Endothelial cell of umbilical vein (primary cell): Measurements from ENCODE around the gene C8G. TPM values are rescaled to one million over a fixed set of nuclear protein-coding genes. Genes with fewer than 3 reads are reported as not detected.

Experiments used
- BruUV-seq: library from RNA; stranded (reverse); fragments of 400-500 nt; replicated peaks from 2 replicates; lab custom pipeline; 2021; lab: Mats Ljungman, UMichigan
- CTCF ChIA-PET: fragments of 300-600, 350-600 bp; sonication (Branson Sonifier 250); formaldehyde crosslinking; loops from one replicate; lab custom pipeline; 2021; ENCODE audit warnings: antibody characterized with exemption, inconsistent platforms; lab: Charles Lee
- POLR2A ChIA-PET: fragments of 300-600, 350-600 bp; sonication (Branson Sonifier 250); formaldehyde crosslinking; loops from one replicate; lab custom pipeline; 2021; ENCODE audit warnings: antibody characterized with exemption, inconsistent platforms; lab: Charles Lee
- DNase-seq: peaks from one replicate; pipeline ENCODE4 v3.0.0-alpha.2; 2011; ENCODE audit warnings: low read depth, low spot score
- FAIRE-seq: peaks from 2 replicates; lab custom pipeline; 2011; peaks lifted over from hg19 to GRCh38; lab: Jason Lieb, UNC
- H2AFZ ChIP-seq: 2 replicates; pipeline ENCODE4 v1.6.0; 2012; ENCODE audit warnings: low read depth, low read length, control low read depth, inconsistent platforms
- H3K27ac ChIP-seq: 2 replicates; pipeline ENCODE4 v1.5.1; 2011; ENCODE audit warnings: low read depth, mild to moderate bottlenecking, control low read depth, low read length, moderate library complexity; ENCODE audit not compliant: insufficient read depth
- H3K27me3 ChIP-seq, 2 experiments: 2 replicates each; pipeline versions ENCODE4 v1.6.0 to v1.6.1; 2011; ENCODE audit warnings: low read length in 2 of 2, mixed read lengths in 1 of 2; ENCODE audit not compliant: control insufficient read depth in 2 of 2, insufficient read depth in 2 of 2
- H3K36me3 ChIP-seq, 2 experiments: 2 replicates in 1 of 2; 3 replicates in 1 of 2; pipeline ENCODE4 v1.5.1; 2011; ENCODE audit warnings: low read length in 2 of 2, mild to moderate bottlenecking in 1 of 2, moderate library complexity in 1 of 2; ENCODE audit not compliant: control insufficient read depth in 2 of 2, insufficient read depth in 2 of 2; ENCODE audit errors: extremely low read depth in 1 of 2
- H3K4me1 ChIP-seq: 3 replicates; pipeline ENCODE4 v1.5.1; 2011; ENCODE audit warnings: mild to moderate bottlenecking, low read length; ENCODE audit not compliant: control insufficient read depth, insufficient read depth; ENCODE audit errors: extremely low read depth
- H3K4me2 ChIP-seq: 2 replicates; pipeline ENCODE4 v1.6.1; 2011; ENCODE audit warnings: low read length, control low read depth, mixed read lengths; ENCODE audit not compliant: insufficient read depth
- H3K4me3 ChIP-seq, 3 experiments: fragments of 200-600 bp in 1 of 3; sonication (generic), shearing (Covaris generic) in 1 of 3; replicated peaks in 1 of 3; 2 replicates each; pipeline ENCODE4 v1.5.1; 2011 to 2016; ENCODE audit warnings: control low read depth in 3 of 3, low read length in 3 of 3, mild to moderate bottlenecking in 2 of 3, inconsistent platforms in 1 of 3, low read depth in 1 of 3, moderate library complexity in 1 of 3; ENCODE audit not compliant: insufficient read depth in 1 of 3
- H3K79me2 ChIP-seq: 2 replicates; pipeline ENCODE4 v1.6.0; 2012; ENCODE audit warnings: low read length, inconsistent platforms; ENCODE audit not compliant: control insufficient read depth, insufficient read depth
- H3K9ac ChIP-seq: replicated peaks from 2 replicates; pipeline ENCODE3; 2011; ENCODE audit warnings: low read length, control low read depth; ENCODE audit not compliant: insufficient read depth; ENCODE audit errors: extremely low read depth
- H3K9me1 ChIP-seq: replicated peaks from 3 replicates; pipeline ENCODE4 v1.6.0; 2011; ENCODE audit warnings: mild to moderate bottlenecking, low read length; ENCODE audit not compliant: control insufficient read depth, insufficient read depth; ENCODE audit errors: extremely low read depth
- H3K9me3 ChIP-seq: replicated peaks from 2 replicates; pipeline ENCODE4 v1.5.1; 2012; ENCODE audit warnings: low read length, inconsistent platforms; ENCODE audit not compliant: control insufficient read depth, insufficient read depth
- H4K20me1 ChIP-seq: replicated peaks from 2 replicates; pipeline ENCODE3; 2011; ENCODE audit warnings: mild to moderate bottlenecking, low read length; ENCODE audit not compliant: control insufficient read depth, insufficient read depth; ENCODE audit errors: extremely low read depth
- EZH2 ChIP-seq: IDR thresholded peaks from 2 replicates; pipeline ENCODE4 v1.6.1; 2012; ENCODE audit warnings: borderline replicate concordance, low read depth, mild to moderate bottlenecking, moderate library complexity, low read length, inconsistent platforms; ENCODE audit not compliant: severe bottlenecking
- FOS ChIP-seq: IDR thresholded peaks from 2 replicates; pipeline ENCODE4 v1.6.1; 2011; ENCODE audit warnings: mild to moderate bottlenecking, low read length, moderate library complexity, borderline replicate concordance; ENCODE audit not compliant: insufficient read depth
- GATA2 ChIP-seq: IDR thresholded peaks from 2 replicates; pipeline ENCODE4 v1.7.0; 2011; ENCODE audit warnings: low read depth, mild to moderate bottlenecking, moderate library complexity, mixed read lengths, low read length; ENCODE audit not compliant: insufficient read length, insufficient read depth
- JUN ChIP-seq: IDR thresholded peaks from 2 replicates; pipeline ENCODE4 v1.6.1; 2011; ENCODE audit warnings: borderline replicate concordance, low read depth; ENCODE audit not compliant: insufficient read length, insufficient read depth
- MYC ChIP-seq: IDR thresholded peaks from one replicate; pipeline ENCODE4 v1.6.1; 2011; ENCODE audit warnings: mild to moderate bottlenecking, low read depth, low read length
- POLR2A ChIP-seq: IDR thresholded peaks from 2 replicates; pipeline ENCODE4 v1.6.1; 2012; ENCODE audit warnings: low read depth, mild to moderate bottlenecking, control low read depth, low read length
- POLR2AphosphoS5 ChIP-seq: IDR thresholded peaks from 2 replicates; pipeline ENCODE4 v1.6.1; 2012; ENCODE audit warnings: low read depth, mild to moderate bottlenecking, control low read depth, low read length, moderate library complexity; ENCODE audit not compliant: insufficient read depth
- dilution Hi-C: fragments of 300-500 bp; cut with MboI; formaldehyde crosslinking; loops from one replicate; pipeline ENCODE4 v1.15.0; 2019; ENCODE audit warnings: low sequenced_read_pairs; ENCODE audit not compliant: extremely low pct_ligation_motif_present
- intact Hi-C: fragments of 100-400 bp; cut with micrococcal nuclease; formaldehyde crosslinking; loops from one replicate; pipeline ENCODE4 v1.10.0; 2022
- polyA plus RNA-seq, 4 experiments: library from polyadenylated mRNA; depleted of rRNA in 3 of 4; stranded (reverse) in 3 of 4; unstranded in 1 of 4; fragments of >200 nt; gene quantifications; 2 replicates each; pipeline versions ENCODE4 v1.2.1 to v1.2.3, GENCODE V29; 2011 to 2012; ENCODE audit warnings: missing spikeins in 1 of 4
- total RNA-seq: library from RNA; stranded (reverse); gene quantifications from 2 replicates; pipeline ENCODE4 v1.2.3, GENCODE V29; 2021
- TF ChIP-seq, protein P1 (sequence below), 2 donors: IDR thresholded peaks; 1 replicate in 1 of 2; 2 replicates in 1 of 2; pipeline ENCODE4 v1.5.1; 2011; ENCODE audit warnings: low read length in 2 of 2, mild to moderate bottlenecking in 2 of 2, moderate library complexity in 2 of 2, control low read depth in 1 of 2, inconsistent platforms in 1 of 2, low read depth in 1 of 2; ENCODE audit not compliant: insufficient read depth in 1 of 2; ENCODE audit errors: extremely low read depth in 1 of 2
- TF ChIP-seq, protein P2 (sequence below): IDR thresholded peaks from 2 replicates; pipeline ENCODE4 v1.6.1; 2011; ENCODE audit not compliant: insufficient read depth, insufficient read length

C8G gene
- total and polyA plus RNA-seq, 2 donors (not counting 3 experiments of a cell fraction or from before 2014, with no cell fraction given), result 0.47 to 1.9 TPM

DNA sequence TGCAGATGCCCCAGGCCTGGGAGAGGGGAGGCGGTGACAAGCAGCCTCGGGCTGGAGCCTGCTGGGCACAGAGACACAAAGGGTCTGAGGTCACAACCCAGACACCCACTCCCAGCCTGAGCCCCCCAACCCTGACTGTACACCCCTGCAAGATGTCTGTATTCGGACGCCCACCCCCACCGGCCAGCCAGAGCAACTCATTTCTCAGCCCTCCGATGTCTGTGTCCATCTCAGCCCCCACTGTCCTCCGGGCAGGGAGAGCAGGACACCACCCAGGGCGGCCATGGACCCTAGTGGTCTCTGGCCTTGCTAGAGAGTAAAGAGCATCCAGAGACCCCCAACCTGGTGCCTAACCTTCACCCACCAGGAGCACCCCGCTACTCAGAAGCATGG lies 10.9 kb downstream of the C8G start:
- ChIA-PET CTCF (no interaction called here), POLR2A (no interaction called here)
- no peak overlapping the region for H3K4me2 ChIP-seq
- H4K20me1 ChIP-seq, result no peaks in the 10 kb centered on the region
- H3K36me3 ChIP-seq, result no peaks in the 10 kb centered on the region
- H3K27me3 ChIP-seq, result no peaks in the 10 kb centered on the region
- no peaks in the 10 kb centered on the region for H3K9me3 ChIP-seq
- no peaks in the 10 kb centered on the region for H3K79me2 ChIP-seq
- no peak overlapping the region for H3K9ac ChIP-seq
- intact Hi-C loops (no loop called here), dilution Hi-C loops (no loop called here)
- no peak for FAIRE-seq
- no peaks in the 10 kb centered on the region for H3K9me1 ChIP-seq
- no peak for DNase-seq
- no peaks in the 10 kb centered on the region for H3K4me1 ChIP-seq
- no peak overlapping the region for H2AFZ ChIP-seq
- no TSS peak for BruUV-seq
- H3K4me3 ChIP-seq, result no peak overlapping the region
- TF ChIP-seq, protein P1, sequence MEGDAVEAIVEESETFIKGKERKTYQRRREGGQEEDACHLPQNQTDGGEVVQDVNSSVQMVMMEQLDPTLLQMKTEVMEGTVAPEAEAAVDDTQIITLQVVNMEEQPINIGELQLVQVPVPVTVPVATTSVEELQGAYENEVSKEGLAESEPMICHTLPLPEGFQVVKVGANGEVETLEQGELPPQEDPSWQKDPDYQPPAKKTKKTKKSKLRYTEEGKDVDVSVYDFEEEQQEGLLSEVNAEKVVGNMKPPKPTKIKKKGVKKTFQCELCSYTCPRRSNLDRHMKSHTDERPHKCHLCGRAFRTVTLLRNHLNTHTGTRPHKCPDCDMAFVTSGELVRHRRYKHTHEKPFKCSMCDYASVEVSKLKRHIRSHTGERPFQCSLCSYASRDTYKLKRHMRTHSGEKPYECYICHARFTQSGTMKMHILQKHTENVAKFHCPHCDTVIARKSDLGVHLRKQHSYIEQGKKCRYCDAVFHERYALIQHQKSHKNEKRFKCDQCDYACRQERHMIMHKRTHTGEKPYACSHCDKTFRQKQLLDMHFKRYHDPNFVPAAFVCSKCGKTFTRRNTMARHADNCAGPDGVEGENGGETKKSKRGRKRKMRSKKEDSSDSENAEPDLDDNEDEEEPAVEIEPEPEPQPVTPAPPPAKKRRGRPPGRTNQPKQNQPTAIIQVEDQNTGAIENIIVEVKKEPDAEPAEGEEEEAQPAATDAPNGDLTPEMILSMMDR (IDR thresholded peaks at IDR 0.05; ENCODE audit: extremely low read depth in 1 of 2, insufficient read depth in 1 of 2, low read depth in 1 of 2, low read length in 2 of 2), result no peak
- TF ChIP-seq FOS (no peak), JUN (no peak), GATA2 (no peak), POLR2A (no peak)
- no peak overlapping the region for H3K27ac ChIP-seq

DNA sequence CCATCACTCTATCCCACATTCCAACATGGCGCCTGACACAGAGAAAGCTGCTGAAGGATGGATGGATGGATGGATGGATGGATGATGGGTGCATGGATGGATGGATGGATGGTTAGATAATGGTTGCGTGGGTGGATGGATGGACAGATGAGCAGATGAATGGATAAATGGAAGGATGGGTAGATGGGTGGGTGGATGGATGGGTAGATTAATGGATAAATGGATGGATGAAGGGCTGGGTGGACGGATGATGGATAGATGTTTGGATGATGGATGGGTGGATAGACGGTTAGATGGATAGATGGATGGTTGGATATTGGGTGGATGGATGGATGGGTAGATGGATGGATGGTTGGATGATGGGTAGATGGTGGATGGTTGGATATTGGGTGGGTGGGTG lies 11.6 kb downstream of the C8G start:
- Histone ChIP-seq H3K27me3 (no peaks in the 10 kb centered on the region), H3K36me3 (no peaks in the 10 kb centered on the region), H3K9me3 (no peaks in the 10 kb centered on the region), H2AFZ (no peak overlapping the region), H4K20me1 (no peaks in the 10 kb centered on the region), H3K79me2 (no peaks in the 10 kb centered on the region), H3K9me1 (no peaks in the 10 kb centered on the region), H3K4me1 (no peaks in the 10 kb centered on the region), H3K27ac (no peak overlapping the region), H3K9ac (no peak overlapping the region), H3K4me3 (no peak overlapping the region), H3K4me2 (no peak overlapping the region)
- FAIRE-seq (no peak), DNase-seq (no peak)
- TF ChIP-seq FOS (no peak), JUN (no peak), POLR2A (no peak), MYC (no peak), POLR2AphosphoS5 (no peak), EZH2 (no peak), GATA2 (no peak)
- TF ChIP-seq, protein P1 (IDR thresholded peaks at IDR 0.05; ENCODE audit: extremely low read depth in 1 of 2, insufficient read depth in 1 of 2, low read depth in 1 of 2, low read length in 2 of 2), result no peak
- TF ChIP-seq, protein P2, sequence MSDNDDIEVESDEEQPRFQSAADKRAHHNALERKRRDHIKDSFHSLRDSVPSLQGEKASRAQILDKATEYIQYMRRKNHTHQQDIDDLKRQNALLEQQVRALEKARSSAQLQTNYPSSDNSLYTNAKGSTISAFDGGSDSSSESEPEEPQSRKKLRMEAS, result no peak
- intact Hi-C loops (no loop called here), dilution Hi-C loops (no loop called here)
- BruUV-seq, result no TSS peak
- CTCF ChIA-PET, result no interaction called here
- POLR2A ChIA-PET, result no interaction called here
